NCI-H82 treated with DMSO at 0.1 percent for 48 hours (cell line): ENCODE measurements around the gene TENT5A.

ENCODE experiments used
- DNase-seq: peaks from one replicate; lab custom pipeline; 2025; ENCODE audit not compliant: unreplicated experiment; lab: John Stamatoyannopoulos, UW

The TENT5A gene

DNA sequence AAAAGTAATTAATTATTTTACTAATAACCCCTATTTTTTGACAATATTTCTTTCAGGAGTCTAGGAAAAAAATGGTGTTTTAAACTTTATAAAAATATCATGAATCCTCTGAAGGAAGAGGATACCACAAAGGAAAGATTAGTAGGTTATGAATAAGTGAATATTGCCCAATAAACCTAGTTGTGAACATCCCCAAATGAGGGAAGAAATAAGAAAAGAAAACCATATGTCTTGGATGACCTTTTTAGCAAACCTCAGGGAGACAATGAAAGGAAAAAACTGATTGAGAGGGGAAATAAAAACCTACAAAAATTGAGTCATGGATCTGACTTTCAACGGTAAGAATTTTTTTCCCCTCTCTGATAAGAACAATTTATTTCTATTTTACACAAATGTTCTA lies 34.4 kb downstream of the TENT5A start:
- DNase-seq: no peak

GRCh38 chr6:81714684-81715083 lies 37.8 kb downstream of the TENT5A start:
- no peak for DNase-seq

DNA sequence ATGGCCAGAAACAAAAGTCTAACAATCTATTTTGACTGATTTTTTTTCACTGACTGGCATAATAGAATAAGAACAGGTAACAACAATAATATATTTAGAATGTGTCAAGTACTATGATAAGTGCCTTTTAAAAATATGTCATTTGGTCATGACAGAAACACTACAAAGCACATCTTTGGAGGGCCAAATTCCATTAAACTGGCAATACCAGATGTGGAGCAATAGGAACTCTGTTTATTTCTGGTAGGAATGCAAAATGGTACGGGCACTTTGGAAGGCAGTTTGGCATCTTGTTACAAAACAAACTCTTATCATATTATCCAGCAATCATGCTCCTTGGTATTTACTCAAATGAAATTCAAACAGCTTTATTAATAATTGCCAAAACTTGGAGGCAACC lies 39.3 kb downstream of the TENT5A start:
- no peak for DNase-seq

GRCh38 chr6:81708113-81708699 lies 44.3 kb downstream of the TENT5A start:
- DNase-seq: no peak

DNA sequence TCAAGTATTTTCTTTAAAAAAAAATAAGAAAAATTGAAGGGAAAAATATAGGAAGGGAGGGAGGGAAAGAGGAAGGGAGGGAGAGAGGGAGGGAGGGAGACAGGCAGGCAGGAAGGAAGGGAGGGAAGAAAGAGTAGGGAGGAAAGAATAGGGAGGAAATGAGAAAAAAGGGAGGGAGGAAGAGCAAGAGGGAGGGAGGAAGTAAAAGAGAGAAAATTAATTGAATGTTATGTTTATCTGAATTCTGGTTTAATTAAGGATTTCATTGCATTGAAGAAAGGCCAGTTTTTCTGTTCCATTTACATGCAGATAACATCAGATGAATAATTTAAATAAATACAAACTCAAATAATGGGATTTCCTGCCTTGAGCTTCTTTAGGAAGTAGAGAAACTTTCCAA lies 47.8 kb downstream of the TENT5A start:
- no peak for DNase-seq

DNA sequence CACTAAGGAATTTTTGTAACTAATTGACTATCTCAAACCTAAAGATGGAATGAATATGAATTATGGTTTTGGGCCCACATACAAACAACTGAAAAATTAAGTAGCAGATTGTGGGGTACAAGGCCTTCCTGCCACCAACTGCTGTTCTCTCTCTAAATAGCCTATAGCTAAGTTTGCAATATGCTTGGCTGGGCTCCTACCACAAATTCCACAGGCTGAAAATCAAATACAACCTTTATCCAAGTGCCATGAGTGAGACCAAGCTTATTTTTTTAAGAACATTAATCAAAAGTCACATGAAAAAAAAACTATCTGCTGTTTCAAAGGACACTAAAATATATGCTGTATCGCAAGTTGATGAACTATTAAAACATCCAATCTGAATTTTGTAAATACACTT lies 52.1 kb downstream of the TENT5A start:
- no peak for DNase-seq

GRCh38 chr6:81697559-81697958 lies 54.9 kb downstream of the TENT5A start:
- DNase-seq: no peak

DNA sequence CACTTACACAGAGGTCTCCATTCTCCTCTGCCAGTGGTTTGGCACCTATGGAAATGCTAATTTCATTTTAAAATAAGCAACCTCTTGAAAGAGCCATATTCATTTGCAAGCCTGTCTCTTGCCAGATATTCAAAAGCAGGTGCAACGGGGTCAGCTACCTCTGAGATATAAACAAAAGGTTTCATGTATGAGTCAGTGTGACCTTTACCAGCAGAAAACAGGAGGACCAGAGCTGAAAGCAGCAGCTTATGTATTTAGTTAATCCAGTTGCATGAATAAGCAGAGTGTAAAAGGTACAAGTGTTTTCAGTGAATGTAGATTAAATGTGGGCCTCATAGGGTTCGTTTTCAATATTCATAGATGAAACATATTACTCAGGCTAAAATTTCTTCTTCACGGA lies 56.0 kb downstream of the TENT5A start:
- no peak for DNase-seq
